Measurements from ENCODE around the gene LRRC28.

GRCh38 chr15:99424131-99424571, 172.9 kb downstream of the LRRC28 start:
- TF ChIP-seq POLR2A (IDR thresholded peaks at IDR 0.05; ENCODE audit: low read depth, low read length): no peak
- no peak for TF ChIP-seq CTCF (conservative IDR thresholded peaks at IDR 0.05; ENCODE audit: low read depth, low read length)
